Right cardiac atrium (tissue), 5 donors: Measurements from ENCODE around the gene XPO5. TPM values are rescaled to one million over a fixed set of nuclear protein-coding genes. Genes with fewer than 3 reads are reported as not detected.
"Not testable (repeated sequence)": the region's sequence is repeated elsewhere in the genome, so short reads cannot be mapped to it uniquely, and the experiment has no call there.

ENCODE experiments used
- ATAC-seq, 2 donors: fragments of 200-7000 bp; cut with Tn5 transposase; one replicate each; pipeline versions ENCODE4 v1.8.0 to v1.9.1; 2020; ENCODE audit warnings: moderate library complexity in 2 of 2, mild to moderate bottlenecking in 1 of 2
- DNase-seq, 3 donors: peaks; one replicate each; pipeline ENCODE4 v3.0.0-alpha.2; 2020
- H3K27ac ChIP-seq: one replicate; pipeline ENCODE4 v1.5.1; 2013; ENCODE audit warnings: mild to moderate bottlenecking, low read length, control low read depth, moderate library complexity
- H3K27me3 ChIP-seq: one replicate; pipeline ENCODE4 v1.6.1; 2013; ENCODE audit not compliant: control insufficient read depth, insufficient read depth
- H3K4me1 ChIP-seq: one replicate; pipeline ENCODE4 v1.6.1; 2013; ENCODE audit warnings: low read length; ENCODE audit not compliant: control insufficient read depth, insufficient read depth
- H3K4me3 ChIP-seq: one replicate; pipeline ENCODE4 v1.5.1; 2013; ENCODE audit warnings: low read length, control low read depth
- H3K9me3 ChIP-seq: one replicate; pipeline ENCODE4 v1.6.1; 2013; ENCODE audit warnings: low read length; ENCODE audit not compliant: control insufficient read depth
- WGBS: extraction: QIAGEN DNeasy Blood & Tissue Kit; methylation state at CpG from one replicate; pipeline ENCODE4 v1.1.7; 2013; 5-methylcytosine and 5-hydroxymethylcytosine counted together
- intact Hi-C, 4 donors: fragments of 100-400 bp; cut with DNase I; formaldehyde crosslinking; loops; one replicate each; pipeline versions ENCODE4 v1.11.0 to v1.14.0; 2022 to 2023
- polyA plus RNA-seq: library from polyadenylated mRNA; stranded (reverse); fragments of 200-250 nt; gene quantifications from one replicate; pipeline ENCODE4 v1.2.3, GENCODE V29; 2013
- total RNA-seq, 4 donors: library from RNA; stranded (reverse); fragmentation: NEBNext Ultra II Directional; extraction: Animal tissue kit (Norgen Biotek cat#: 25700); gene quantifications; one replicate each; pipeline ENCODE4 v1.2.1, GENCODE V29; 2021
- donor health status: healthy with polysubstance abuse.
- donor health status: DM: no; HTN: yes; CAD: no.
- donor health status: DM: no; HTN: no; CAD: no.
- donor health status: DM: no; HTN: yes; CAD: no; lungs with severe emphysema.
- donor health status: DM: yes; HTN: yes; CAD: no.

XPO5 gene
- total and polyA plus RNA-seq, 5 donors, result 4.9 to 18.5 (median 12.5) TPM

- Histone ChIP-seq H3K27ac (no peak overlapping the region), H3K9me3 (no peaks in the 10 kb centered on the region), H3K4me3 (no peak overlapping the region), H3K27me3 (no peaks in the 10 kb centered on the region), H3K4me1 (no peaks in the 10 kb centered on the region)
- ATAC-seq (no peak), DNase-seq (no peak)
- intact Hi-C loops, result no loop called here
- WGBS, result 95% methylated on average over 7 of the region's 7 CpGs
Observed at GRCh38 chr6:43584892-43585570, 9.2 kb upstream of the XPO5 start.

GRCh38 chr6:43582911-43583310, 7.1 kb upstream of the XPO5 start:
- no peak overlapping the region for H3K27ac ChIP-seq
- ATAC-seq, result no peak
- intact Hi-C loops, result no loop called here
- H3K27me3 ChIP-seq, result no peaks in the 10 kb centered on the region
- no peak overlapping the region for H3K4me3 ChIP-seq
- WGBS, result 80% methylated on average over 5 of the region's 5 CpGs
- no peaks in the 10 kb centered on the region for H3K9me3 ChIP-seq
- H3K4me1 ChIP-seq, result no peaks in the 10 kb centered on the region
- no peak for DNase-seq

- Histone ChIP-seq H3K9me3 (no peaks in the 10 kb centered on the region), H3K27ac (no peak overlapping the region), H3K4me1 (no peaks in the 10 kb centered on the region), H3K4me3 (no peak overlapping the region), H3K27me3 (no peaks in the 10 kb centered on the region)
- DNase-seq (no peak), ATAC-seq (no peak)
- 76% methylated on average over 2 of the region's 2 CpGs for WGBS
- intact Hi-C loops, result no loop called here
Observed at GRCh38 chr6:43579171-43579570, 3.3 kb upstream of the XPO5 start.

- H3K27me3 ChIP-seq, result no peaks in the 10 kb centered on the region
- no peaks in the 10 kb centered on the region for H3K4me1 ChIP-seq
- no peak overlapping the region for H3K4me3 ChIP-seq
- intact Hi-C loops, result no loop called here
- WGBS, result 86% methylated on average over 3 of the region's 3 CpGs
- H3K9me3 ChIP-seq, result no peaks in the 10 kb centered on the region
- no peak for ATAC-seq
- H3K27ac ChIP-seq, result no peak overlapping the region
- no peak for DNase-seq
Observed at GRCh38 chr6:43578748-43579147, 2.9 kb upstream of the XPO5 start.

GRCh38 chr6:43575105-43575771, 600 bp downstream of the XPO5 start:
- DNase-seq (peak in 1 of 3 donors; percentile 78), ATAC-seq (peak; percentile 65 to 71)
- Histone ChIP-seq H3K27ac (no peak overlapping the region), H3K4me1 (no peaks in the 10 kb centered on the region), H3K9me3 (no peaks in the 10 kb centered on the region), H3K27me3 (no peaks in the 10 kb centered on the region), H3K4me3 (peak overlapping the region; percentile 65)
- under 1% methylated on average over 38 of the region's 38 CpGs for WGBS
- intact Hi-C loops, result no loop called here

GRCh38 chr6:43572015-43572414, 3.8 kb downstream of the XPO5 start:
- Histone ChIP-seq H3K27me3 (no peaks in the 10 kb centered on the region), H3K4me3 (no peak overlapping the region), H3K27ac (no peak overlapping the region), H3K9me3 (no peaks in the 10 kb centered on the region), H3K4me1 (no peaks in the 10 kb centered on the region)
- 96% methylated on average over 4 of the region's 4 CpGs for WGBS
- ATAC-seq, result no peak
- DNase-seq, result no peak
- intact Hi-C loops, result no loop called here

GRCh38 chr6:43570876-43571441, 4.9 kb downstream of the XPO5 start:
- Histone ChIP-seq H3K4me1 (no peaks in the 10 kb centered on the region), H3K4me3 (no peak overlapping the region), H3K27ac (no peak overlapping the region), H3K27me3 (no peaks in the 10 kb centered on the region), H3K9me3 (no peaks in the 10 kb centered on the region)
- 89% methylated on average over 5 of the region's 5 CpGs for WGBS
- ATAC-seq (no peak), DNase-seq (no peak)
- intact Hi-C loops, result no loop called here

- H3K9me3 ChIP-seq, result no peaks in the 10 kb centered on the region
- no peak overlapping the region for H3K4me3 ChIP-seq
- no peak overlapping the region for H3K27ac ChIP-seq
- H3K4me1 ChIP-seq, result no peaks in the 10 kb centered on the region
- intact Hi-C loops, result no loop called here
- H3K27me3 ChIP-seq, result no peaks in the 10 kb centered on the region
- ATAC-seq (no peak), DNase-seq (no peak)
Observed at GRCh38 chr6:43559328-43559727, 16.5 kb downstream of the XPO5 start.

GRCh38 chr6:43557620-43558019, 18.2 kb downstream of the XPO5 start:
- intact Hi-C loops, DNase-seq, H3K27ac ChIP-seq, H3K9me3 ChIP-seq, H3K27me3 ChIP-seq, H3K4me1 ChIP-seq, H3K4me3 ChIP-seq, ATAC-seq: not testable (repeated sequence)
- WGBS, result 95% methylated on average over 7 of the region's 7 CpGs

- no peaks in the 10 kb centered on the region for H3K9me3 ChIP-seq
- H3K4me3 ChIP-seq, result no peak overlapping the region
- intact Hi-C loops, result no loop called here
- no peaks in the 10 kb centered on the region for H3K4me1 ChIP-seq
- no peak for DNase-seq
- H3K27me3 ChIP-seq, result no peaks in the 10 kb centered on the region
- H3K27ac ChIP-seq, result no peak overlapping the region
- no peak for ATAC-seq
- WGBS, result 82% methylated on average over 3 of the region's 3 CpGs
Observed at GRCh38 chr6:43547222-43547621, 28.6 kb downstream of the XPO5 start.

GRCh38 chr6:43544461-43544860, 31.4 kb downstream of the XPO5 start:
- no peaks in the 10 kb centered on the region for H3K27me3 ChIP-seq
- no peak overlapping the region for H3K4me3 ChIP-seq
- WGBS, result 60% methylated on average over 4 of the region's 4 CpGs
- ATAC-seq, result no peak
- H3K4me1 ChIP-seq, result no peaks in the 10 kb centered on the region
- H3K9me3 ChIP-seq, result no peaks in the 10 kb centered on the region
- H3K27ac ChIP-seq, result no peak overlapping the region
- DNase-seq, result no peak
- intact Hi-C loops, result no loop called here
